Measurements from ENCODE around the gene ACOD1.

Gene ACOD1

GRCh38 chr13:76993021-76993420, 44.7 kb downstream of the ACOD1 start:
- DNase-seq = no peak

- DNase-seq = no peak
Observed at GRCh38 chr13:76993473-76993872, 45.2 kb downstream of the ACOD1 start.

- no peak for DNase-seq
Observed at GRCh38 chr13:76994281-76994680, 46.0 kb downstream of the ACOD1 start.

- DNase-seq = no peak
Observed at GRCh38 chr13:77000475-77000874, 52.2 kb downstream of the ACOD1 start.

- DNase-seq = no peak
Observed at GRCh38 chr13:77001540-77001939, 53.2 kb downstream of the ACOD1 start.

GRCh38 chr13:77001963-77002587, 53.8 kb downstream of the ACOD1 start:
- DNase-seq = no peak

- no peak for DNase-seq
Observed at GRCh38 chr13:77002590-77003190, 54.4 kb downstream of the ACOD1 start.

Measured in CD4-positive, alpha-beta T cell treated with Interferon gamma for 1 hour (primary cell).